Subcutaneous abdominal adipose tissue (tissue), 5 donors: ENCODE results near the gene ERN1.
"Not testable (repeated sequence)": the region's sequence is repeated elsewhere in the genome, so short reads cannot be mapped to it uniquely, and the experiment has no call there.

ENCODE experiments used
- H3K27ac ChIP-seq: one replicate; pipeline ENCODE4 v1.7.0; 2013; ENCODE audit warnings: low read depth, mild to moderate bottlenecking, inconsistent platforms, low read length, moderate library complexity
- H3K27me3 ChIP-seq, 5 donors: one replicate each; pipeline ENCODE4 v1.7.0; 2013; ENCODE audit warnings: low read length in 5 of 5, inconsistent platforms in 1 of 5; ENCODE audit not compliant: control insufficient read depth in 5 of 5, insufficient read depth in 4 of 5
- H3K36me3 ChIP-seq, 5 donors: one replicate each; pipeline ENCODE4 v1.7.0; 2013; ENCODE audit warnings: low read length in 5 of 5; ENCODE audit not compliant: control insufficient read depth in 5 of 5, insufficient read depth in 5 of 5
- H3K4me1 ChIP-seq, 5 donors: one replicate each; pipeline ENCODE4 v1.7.0; 2013; ENCODE audit warnings: low read length in 5 of 5, mild to moderate bottlenecking in 3 of 5, moderate library complexity in 1 of 5; ENCODE audit not compliant: control insufficient read depth in 5 of 5, insufficient read depth in 5 of 5
- H3K4me3 ChIP-seq, 5 donors: one replicate each; pipeline ENCODE4 v1.7.0; 2013; ENCODE audit warnings: low read length in 5 of 5, low read depth in 1 of 5
- H3K9ac ChIP-seq, 5 donors: one replicate each; pipeline ENCODE4 v1.7.0; 2013; ENCODE audit warnings: low read length in 5 of 5, mild to moderate bottlenecking in 4 of 5, moderate library complexity in 3 of 5
- H3K9me3 ChIP-seq, 5 donors: one replicate each; pipeline ENCODE4 v1.7.0; 2013; ENCODE audit warnings: low read length in 5 of 5; ENCODE audit not compliant: control insufficient read depth in 5 of 5
- donor health status: healthy.
- donor health status: healthy.
- donor health status: healthy.
- donor health status: healthy.
- donor health status: healthy.

The ERN1 gene

GRCh38 chr17:64022611-64023063 is 107.3 kb downstream of the ERN1 start:
- Histone ChIP-seq H3K36me3 (no peaks in the 10 kb centered on the region), H3K9ac (no peak overlapping the region), H3K4me3 (no peak overlapping the region), H3K27me3 (no peaks in the 10 kb centered on the region), H3K4me1 (peaks cover 12 to 35% (median 24%) of the 10 kb centered on the region in 5 donors), H3K27ac (peak overlapping the region; percentile 50), H3K9me3 (no peaks in the 10 kb centered on the region)

GRCh38 chr17:64020056-64020766 is 109.7 kb downstream of the ERN1 start, which contains the start of gene ICAM2:
Gene ICAM2 (minus strand): TSS chr17:64020633. CDS start chr17:64006691, 13,942 bp downstream.
- no peaks in the 10 kb centered on the region for H3K36me3 ChIP-seq
- no peaks in the 10 kb centered on the region for H3K27me3 ChIP-seq
- peak within 1 kb of the TSS; percentile 21 to 87 (median 80) for H3K9ac ChIP-seq
- no peaks in the 10 kb centered on the region for H3K9me3 ChIP-seq
- peaks cover 4 to 40% (median 28%) of the 10 kb centered on the region in 5 donors for H3K4me1 ChIP-seq
- H3K27ac ChIP-seq, result peak within 1 kb of the TSS; percentile 90
- peak within 1 kb of the TSS; percentile 66 to 89 (median 79) for H3K4me3 ChIP-seq

GRCh38 chr17:64019551-64019961 is 110.4 kb downstream of the ERN1 start:
- not testable (repeated sequence) for H3K27me3 ChIP-seq, H3K36me3 ChIP-seq, H3K9me3 ChIP-seq
- H3K27ac ChIP-seq, result peak overlapping the region; percentile 90
- peaks cover 4 to 40% (median 28%) of the 10 kb centered on the region in 5 donors for H3K4me1 ChIP-seq
- peak overlapping the region in 4 of 5 donors; percentile 21 to 86 (median 80) for H3K9ac ChIP-seq
- H3K4me3 ChIP-seq, result peak overlapping the region; percentile 66 to 89 (median 79)

- no peak overlapping the region for H3K4me3 ChIP-seq
- no peaks in the 10 kb centered on the region for H3K27me3 ChIP-seq
- no peaks in the 10 kb centered on the region for H3K9me3 ChIP-seq
- H3K4me1 ChIP-seq, result peaks cover 4 to 40% (median 28%) of the 10 kb centered on the region in 5 donors
- peak overlapping the region; percentile 90 for H3K27ac ChIP-seq
- H3K36me3 ChIP-seq, result no peaks in the 10 kb centered on the region
- H3K9ac ChIP-seq, result peak overlapping the region in 1 of 5 donors; percentile 1
These were observed 112.5 kb downstream of the ERN1 start for GRCh38 chr17:64017381-64017980.

GRCh38 chr17:64016974-64017373 is 113.0 kb downstream of the ERN1 start:
- Histone ChIP-seq H3K9ac (peak overlapping the region in 2 of 5 donors; percentile 32 to 66), H3K36me3 (no peaks in the 10 kb centered on the region), H3K4me3 (peak overlapping the region in 1 of 5 donors; percentile 21), H3K9me3 (no peaks in the 10 kb centered on the region), H3K27ac (peak overlapping the region; percentile 90), H3K4me1 (peaks cover 4 to 40% (median 28%) of the 10 kb centered on the region in 5 donors), H3K27me3 (no peaks in the 10 kb centered on the region)

GRCh38 chr17:64016231-64016784 is 113.6 kb downstream of the ERN1 start:
- Histone ChIP-seq H3K4me3 (peak overlapping the region in 2 of 5 donors; percentile 21 to 22), H3K9me3 (no peaks in the 10 kb centered on the region), H3K4me1 (peaks cover 4 to 39% (median 28%) of the 10 kb centered on the region in 5 donors), H3K27ac (peak overlapping the region; percentile 90), H3K36me3 (no peaks in the 10 kb centered on the region), H3K9ac (peak overlapping the region in 2 of 5 donors; percentile 32 to 66), H3K27me3 (no peaks in the 10 kb centered on the region)

- Histone ChIP-seq H3K4me1 (peaks cover 4 to 32% (median 23%) of the 10 kb centered on the region in 5 donors), H3K4me3 (no peak overlapping the region), H3K27ac (peak overlapping the region; percentile 65)
These were observed 114.5 kb downstream of the ERN1 start for GRCh38 chr17:64015447-64015846.

GRCh38 chr17:64009571-64010402 is 120.2 kb downstream of the ERN1 start:
- H3K4me3 ChIP-seq, result no peak overlapping the region
- no peaks in the 10 kb centered on the region for H3K9me3 ChIP-seq
- no peaks in the 10 kb centered on the region for H3K27me3 ChIP-seq
- H3K27ac ChIP-seq, result peak overlapping the region; percentile 84
- H3K4me1 ChIP-seq, result peaks cover 17 to 54% (median 53%) of the 10 kb centered on the region in 5 donors
- H3K9ac ChIP-seq, result no peak overlapping the region
- H3K36me3 ChIP-seq, result peaks cover 0 to 5% (median 3%) of the 10 kb centered on the region in 5 donors

More at GRCh38 chr17:64015447-64015846, 114.5 kb downstream of the ERN1 start:
- Histone ChIP-seq H3K9ac (no peak overlapping the region), H3K9me3 (no peaks in the 10 kb centered on the region), H3K36me3 (no peaks in the 10 kb centered on the region), H3K27me3 (no peaks in the 10 kb centered on the region)

GRCh38 chr17:64008830-64009229 is 121.1 kb downstream of the ERN1 start:
- H3K9ac ChIP-seq, result no peak overlapping the region
- no peaks in the 10 kb centered on the region for H3K27me3 ChIP-seq
- H3K4me1 ChIP-seq, result peaks cover 17 to 62% (median 53%) of the 10 kb centered on the region in 5 donors
- H3K27ac ChIP-seq, result peak overlapping the region; percentile 84
- H3K36me3 ChIP-seq, result peaks cover 0 to 15% (median 10%) of the 10 kb centered on the region in 5 donors
- H3K4me3 ChIP-seq, result no peak overlapping the region
- H3K9me3 ChIP-seq, result no peaks in the 10 kb centered on the region
